RCC 7860 (cell line): ENCODE measurements around the gene GRPEL1.

Experiments used
- DNase-seq: peaks from one replicate; pipeline ENCODE4 v3.0.0-alpha.2; 2015; ENCODE audit warnings: low spot score
- FAIRE-seq: peaks from 2 replicates; lab custom pipeline; 2012; peaks lifted over from hg19 to GRCh38; lab: Jason Lieb, UNC

The GRPEL1 gene

GRCh38 chr4:7026107-7026506, 41.8 kb downstream of the GRPEL1 start:
- FAIRE-seq, result no peak
- DNase-seq, result no peak

GRCh38 chr4:7025040-7025602, 42.7 kb downstream of the GRPEL1 start:
- no peak for DNase-seq
- no peak for FAIRE-seq

- DNase-seq (no peak), FAIRE-seq (no peak)
Measured at GRCh38 chr4:7024336-7024890, 43.5 kb downstream of the GRPEL1 start.

- no peak for DNase-seq
- FAIRE-seq, result no peak
Measured at GRCh38 chr4:7023901-7024300, 44.0 kb downstream of the GRPEL1 start.

GRCh38 chr4:7023486-7023885, 44.4 kb downstream of the GRPEL1 start:
- no peak for DNase-seq
- no peak for FAIRE-seq

GRCh38 chr4:7021930-7022664, 45.8 kb downstream of the GRPEL1 start:
- FAIRE-seq, result peak; percentile 97
- DNase-seq, result peak; percentile 98

GRCh38 chr4:7021355-7021754, 46.5 kb downstream of the GRPEL1 start:
- no peak for DNase-seq
- FAIRE-seq, result no peak

- FAIRE-seq (no peak), DNase-seq (no peak)
Measured at GRCh38 chr4:7020856-7021255, 47.0 kb downstream of the GRPEL1 start.

GRCh38 chr4:7020290-7020689, 47.6 kb downstream of the GRPEL1 start:
- DNase-seq (no peak), FAIRE-seq (no peak)

- no peak for FAIRE-seq
- DNase-seq, result no peak
Measured at GRCh38 chr4:7019367-7019766, 48.5 kb downstream of the GRPEL1 start.

GRCh38 chr4:7018281-7018680, 49.6 kb downstream of the GRPEL1 start:
- no peak for FAIRE-seq
- DNase-seq, result no peak

- FAIRE-seq (no peak), DNase-seq (no peak)
Measured at GRCh38 chr4:7017446-7018048, 50.3 kb downstream of the GRPEL1 start.

GRCh38 chr4:7016512-7016911, 51.4 kb downstream of the GRPEL1 start:
- FAIRE-seq (no peak), DNase-seq (no peak)

GRCh38 chr4:7016086-7016485, 51.8 kb downstream of the GRPEL1 start:
- DNase-seq (no peak), FAIRE-seq (no peak)

- FAIRE-seq, result no peak
- DNase-seq, result no peak
Measured at GRCh38 chr4:7015383-7016035, 52.4 kb downstream of the GRPEL1 start.

- DNase-seq (no peak), FAIRE-seq (no peak)
Measured at GRCh38 chr4:7014815-7015214, 53.0 kb downstream of the GRPEL1 start.

GRCh38 chr4:7013175-7013574, 54.7 kb downstream of the GRPEL1 start:
- FAIRE-seq (no peak), DNase-seq (no peak)

- DNase-seq (no peak), FAIRE-seq (no peak)
Measured at GRCh38 chr4:7009564-7009963, 58.3 kb downstream of the GRPEL1 start.
